ENCODE data around the gene STK32C.

DNA sequence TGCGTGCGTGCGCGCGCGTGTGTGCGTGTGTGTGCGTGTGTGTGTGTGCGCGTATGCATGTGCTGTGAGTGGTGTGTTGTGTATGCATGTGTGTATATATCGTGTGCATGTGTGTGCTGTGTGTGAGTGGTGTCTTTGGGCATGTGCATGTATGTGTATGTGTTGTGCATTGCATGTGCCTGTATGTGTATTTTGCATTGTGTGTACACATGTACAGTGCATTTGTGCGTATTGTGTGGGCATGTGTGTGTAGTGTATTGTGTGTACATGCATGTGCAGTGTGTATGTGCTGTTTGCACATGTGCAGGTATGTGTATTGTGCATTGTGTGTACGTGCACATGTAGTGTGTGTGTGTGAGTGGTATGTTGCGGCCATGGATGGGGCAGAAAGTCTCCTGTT lies 127.0 kb downstream of the STK32C start:
- no peak for TF ChIP-seq PHF8 (IDR thresholded peaks at IDR 0.05; ENCODE audit: borderline replicate concordance, low read depth)
- TF ChIP-seq JUNB (IDR thresholded peaks at IDR 0.05), result no peak
- TF ChIP-seq BHLHE40 (IDR thresholded peaks at IDR 0.05; ENCODE audit: low read depth, low read length), result no peak
- no peak for TF ChIP-seq RFX5 (IDR thresholded peaks at IDR 0.05)
- TF ChIP-seq, protein P1, sequence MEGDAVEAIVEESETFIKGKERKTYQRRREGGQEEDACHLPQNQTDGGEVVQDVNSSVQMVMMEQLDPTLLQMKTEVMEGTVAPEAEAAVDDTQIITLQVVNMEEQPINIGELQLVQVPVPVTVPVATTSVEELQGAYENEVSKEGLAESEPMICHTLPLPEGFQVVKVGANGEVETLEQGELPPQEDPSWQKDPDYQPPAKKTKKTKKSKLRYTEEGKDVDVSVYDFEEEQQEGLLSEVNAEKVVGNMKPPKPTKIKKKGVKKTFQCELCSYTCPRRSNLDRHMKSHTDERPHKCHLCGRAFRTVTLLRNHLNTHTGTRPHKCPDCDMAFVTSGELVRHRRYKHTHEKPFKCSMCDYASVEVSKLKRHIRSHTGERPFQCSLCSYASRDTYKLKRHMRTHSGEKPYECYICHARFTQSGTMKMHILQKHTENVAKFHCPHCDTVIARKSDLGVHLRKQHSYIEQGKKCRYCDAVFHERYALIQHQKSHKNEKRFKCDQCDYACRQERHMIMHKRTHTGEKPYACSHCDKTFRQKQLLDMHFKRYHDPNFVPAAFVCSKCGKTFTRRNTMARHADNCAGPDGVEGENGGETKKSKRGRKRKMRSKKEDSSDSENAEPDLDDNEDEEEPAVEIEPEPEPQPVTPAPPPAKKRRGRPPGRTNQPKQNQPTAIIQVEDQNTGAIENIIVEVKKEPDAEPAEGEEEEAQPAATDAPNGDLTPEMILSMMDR (IDR thresholded peaks at IDR 0.05), result no peak
- no peak for TF ChIP-seq RCOR1 (IDR thresholded peaks at IDR 0.05; ENCODE audit: low read depth, low read length)
- no peak for TF ChIP-seq CEBPB (IDR thresholded peaks at IDR 0.05)
- TF ChIP-seq, protein P2, sequence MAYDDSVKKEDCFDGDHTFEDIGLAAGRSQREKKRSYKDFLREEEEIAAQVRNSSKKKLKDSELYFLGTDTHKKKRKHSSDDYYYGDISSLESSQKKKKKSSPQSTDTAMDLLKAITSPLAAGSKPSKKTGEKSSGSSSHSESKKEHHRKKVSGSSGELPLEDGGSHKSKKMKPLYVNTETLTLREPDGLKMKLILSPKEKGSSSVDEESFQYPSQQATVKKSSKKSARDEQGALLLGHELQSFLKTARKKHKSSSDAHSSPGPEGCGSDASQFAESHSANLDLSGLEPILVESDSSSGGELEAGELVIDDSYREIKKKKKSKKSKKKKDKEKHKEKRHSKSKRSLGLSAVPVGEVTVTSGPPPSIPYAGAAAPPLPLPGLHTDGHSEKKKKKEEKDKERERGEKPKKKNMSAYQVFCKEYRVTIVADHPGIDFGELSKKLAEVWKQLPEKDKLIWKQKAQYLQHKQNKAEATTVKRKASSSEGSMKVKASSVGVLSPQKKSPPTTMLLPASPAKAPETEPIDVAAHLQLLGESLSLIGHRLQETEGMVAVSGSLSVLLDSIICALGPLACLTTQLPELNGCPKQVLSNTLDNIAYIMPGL (CRISPR knock-in tag; IDR thresholded peaks at IDR 0.05; ENCODE audit: borderline replicate concordance), result no peak
- no peak for TF ChIP-seq CHD2 (IDR thresholded peaks at IDR 0.05; ENCODE audit: low read length, partially characterized antibody)
- TF ChIP-seq EP300 (IDR thresholded peaks at IDR 0.05), result no peak
- no peak for TF ChIP-seq POLR2A (IDR thresholded peaks at IDR 0.05; ENCODE audit: low read length)
- TF ChIP-seq RAD21 (conservative IDR thresholded peaks at IDR 0.05 in 1 of 2, IDR thresholded peaks at IDR 0.05 in 1 of 2), result no peak

Data from A549 (cell line).